Thyroid gland (tissue), 4 donors: ENCODE measurements around the gene CDC42BPA. TPM values are rescaled to one million over a fixed set of nuclear protein-coding genes. Genes with fewer than 3 reads are reported as not detected.

Experiments
- DNase-seq, 2 donors: peaks; one replicate each; pipeline ENCODE4 v3.0.0-alpha.2; 2019
- H3K27ac ChIP-seq, 3 donors: fragments of 200-600 bp; sonication (generic); 1 replicate in 2 of 3; 2 replicates in 1 of 3; pipeline ENCODE4 v1.5.1; 2016 to 2019; ENCODE audit warnings: mild to moderate bottlenecking in 1 of 3, moderate library complexity in 1 of 3
- H3K27me3 ChIP-seq: fragments of 200-600 bp; sonication (generic); one replicate; pipeline ENCODE4 v1.5.1; 2019
- H3K36me3 ChIP-seq, 2 donors: fragments of 200-600 bp; sonication (generic); one replicate each; pipeline ENCODE4 v1.5.1; 2016 to 2019
- H3K4me1 ChIP-seq, 2 donors: fragments of 200-600 bp; sonication (generic); one replicate each; pipeline ENCODE4 v1.5.1; 2017 to 2019
- H3K4me3 ChIP-seq, 3 donors: fragments of 200-600 bp; sonication (generic); replicated peaks in 1 of 3; 1 replicate in 2 of 3; 2 replicates in 1 of 3; pipeline ENCODE4 v1.5.1; 2016; ENCODE audit warnings: mild to moderate bottlenecking in 1 of 3
- H3K9me3 ChIP-seq: fragments of 200-600 bp; sonication (generic); one replicate; pipeline ENCODE4 v1.5.1; 2017
- POLR2A ChIP-seq, 2 donors: fragments of 450-650 bp; IDR thresholded peaks; one replicate each; pipeline ENCODE4 v1.6.1; 2017; ENCODE audit warnings: antibody characterized with exemption in 2 of 2, mild to moderate bottlenecking in 2 of 2, moderate library complexity in 1 of 2
- WGBS, 2 donors: methylation state at CpG; one replicate each; pipeline ENCODE4 v1.1.5; 2017; 5-methylcytosine and 5-hydroxymethylcytosine counted together
- intact Hi-C: fragments of 100-400 bp; cut with DNase I; formaldehyde crosslinking; loops from one replicate; pipeline ENCODE4 v1.15.1; 2023
- total RNA-seq, 4 donors: library from RNA; depleted of rRNA; stranded (reverse); fragments of >200 nt; gene quantifications; one replicate each; pipeline ENCODE4 v1.2.3, GENCODE V29; 2016
- TF ChIP-seq, protein P1 (sequence below), 6 experiments: fragments of 200-600 bp in 3 of 6; fragments of 450-650 bp in 3 of 6; sonication (generic) in 3 of 6; IDR thresholded peaks; one replicate each; pipeline ENCODE4 v1.5.1; 2016 to 2019; ENCODE audit warnings: antibody characterized with exemption in 6 of 6, mild to moderate bottlenecking in 2 of 6, inconsistent platforms in 1 of 6, moderate library complexity in 1 of 6

Gene CDC42BPA
- total RNA-seq, 4 donors from 2014 or later, result 25.0 to 50.0 (median 30.5) TPM

- no peaks in the 10 kb centered on the region for H3K9me3 ChIP-seq
- H3K4me3 ChIP-seq, result no peak overlapping the region
- no peaks in the 10 kb centered on the region for H3K27me3 ChIP-seq
- DNase-seq, result no peak
- no peak for TF ChIP-seq POLR2A (IDR thresholded peaks at IDR 0.05)
- TF ChIP-seq, protein P1, sequence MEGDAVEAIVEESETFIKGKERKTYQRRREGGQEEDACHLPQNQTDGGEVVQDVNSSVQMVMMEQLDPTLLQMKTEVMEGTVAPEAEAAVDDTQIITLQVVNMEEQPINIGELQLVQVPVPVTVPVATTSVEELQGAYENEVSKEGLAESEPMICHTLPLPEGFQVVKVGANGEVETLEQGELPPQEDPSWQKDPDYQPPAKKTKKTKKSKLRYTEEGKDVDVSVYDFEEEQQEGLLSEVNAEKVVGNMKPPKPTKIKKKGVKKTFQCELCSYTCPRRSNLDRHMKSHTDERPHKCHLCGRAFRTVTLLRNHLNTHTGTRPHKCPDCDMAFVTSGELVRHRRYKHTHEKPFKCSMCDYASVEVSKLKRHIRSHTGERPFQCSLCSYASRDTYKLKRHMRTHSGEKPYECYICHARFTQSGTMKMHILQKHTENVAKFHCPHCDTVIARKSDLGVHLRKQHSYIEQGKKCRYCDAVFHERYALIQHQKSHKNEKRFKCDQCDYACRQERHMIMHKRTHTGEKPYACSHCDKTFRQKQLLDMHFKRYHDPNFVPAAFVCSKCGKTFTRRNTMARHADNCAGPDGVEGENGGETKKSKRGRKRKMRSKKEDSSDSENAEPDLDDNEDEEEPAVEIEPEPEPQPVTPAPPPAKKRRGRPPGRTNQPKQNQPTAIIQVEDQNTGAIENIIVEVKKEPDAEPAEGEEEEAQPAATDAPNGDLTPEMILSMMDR (IDR thresholded peaks at IDR 0.05), result no peak
- H3K36me3 ChIP-seq, result no peaks in the 10 kb centered on the region
- H3K27ac ChIP-seq, result no peak overlapping the region
- intact Hi-C loops, result no loop called here
- no peaks in the 10 kb centered on the region for H3K4me1 ChIP-seq
Observed at GRCh38 chr1:227049253-227049652, 269.0 kb downstream of the CDC42BPA start.

DNA sequence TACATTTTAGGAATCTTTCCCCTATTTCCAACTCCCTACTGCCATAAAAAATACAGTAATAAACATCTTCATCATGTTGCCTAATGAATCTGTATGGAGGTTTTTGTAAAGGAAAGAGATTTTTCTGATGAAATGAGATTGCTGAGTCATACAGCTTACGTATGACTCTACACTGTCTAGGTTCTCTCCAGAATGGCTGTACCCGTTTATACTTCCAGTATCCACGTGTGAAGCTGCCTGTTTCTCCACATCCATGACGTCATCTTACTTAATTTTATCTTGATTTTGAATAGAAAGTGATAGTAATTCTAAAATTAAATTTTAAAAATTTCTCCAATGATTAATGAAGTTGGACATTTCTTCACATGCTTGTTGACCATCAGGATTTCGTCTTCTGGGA is 274.5 kb downstream of the CDC42BPA start:
- no peaks in the 10 kb centered on the region for H3K9me3 ChIP-seq
- no peak for DNase-seq
- no peaks in the 10 kb centered on the region for H3K27me3 ChIP-seq
- no peak for TF ChIP-seq POLR2A (IDR thresholded peaks at IDR 0.05)
- TF ChIP-seq, protein P1 (IDR thresholded peaks at IDR 0.05), result no peak
- H3K4me3 ChIP-seq, result no peak overlapping the region
- no peak overlapping the region for H3K27ac ChIP-seq
- H3K4me1 ChIP-seq, result no peaks in the 10 kb centered on the region
- intact Hi-C loops, result no loop called here
- WGBS, 2 donors, result 89 to 94% methylated on average over 5 of the region's 5 CpGs
- no peaks in the 10 kb centered on the region for H3K36me3 ChIP-seq

GRCh38 chr1:227042292-227042691 is 276.0 kb downstream of the CDC42BPA start:
- Histone ChIP-seq H3K4me1 (no peaks in the 10 kb centered on the region), H3K27me3 (no peaks in the 10 kb centered on the region), H3K9me3 (no peaks in the 10 kb centered on the region), H3K36me3 (no peaks in the 10 kb centered on the region), H3K27ac (no peak overlapping the region), H3K4me3 (no peak overlapping the region)
- TF ChIP-seq, protein P1 (IDR thresholded peaks at IDR 0.05), result no peak
- no peak for TF ChIP-seq POLR2A (IDR thresholded peaks at IDR 0.05)
- no peak for DNase-seq
- 93 to 96% methylated on average over 3 of the region's 3 CpGs for WGBS, 2 donors
- intact Hi-C loops, result no loop called here

DNA sequence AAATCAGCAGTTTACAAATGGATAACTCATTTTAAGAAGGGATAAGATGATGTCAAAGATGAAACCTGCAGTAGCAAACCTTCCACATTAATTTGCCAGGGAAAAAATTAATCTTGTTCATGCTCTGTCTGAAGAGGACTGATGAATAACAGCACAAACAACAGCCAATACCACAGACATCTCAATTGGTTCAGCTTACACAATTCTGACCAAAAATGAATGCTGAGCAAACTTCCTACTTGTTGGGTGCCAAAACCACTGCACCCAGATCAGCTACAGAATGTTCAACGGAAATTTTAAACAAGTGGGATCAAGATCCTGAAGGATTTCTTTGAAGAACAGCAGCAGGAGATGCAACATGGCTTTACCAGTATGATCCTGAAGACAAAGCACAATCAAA is 279.9 kb downstream of the CDC42BPA start:
- WGBS, 2 donors, result 92 to 94% methylated on average over 1 of the region's 1 CpG
- H3K9me3 ChIP-seq, result no peaks in the 10 kb centered on the region
- H3K4me1 ChIP-seq, result no peaks in the 10 kb centered on the region
- H3K27me3 ChIP-seq, result no peaks in the 10 kb centered on the region
- no peak overlapping the region for H3K4me3 ChIP-seq
- TF ChIP-seq, protein P1 (IDR thresholded peaks at IDR 0.05), result no peak
- TF ChIP-seq POLR2A (IDR thresholded peaks at IDR 0.05), result no peak
- no peaks in the 10 kb centered on the region for H3K36me3 ChIP-seq
- intact Hi-C loops, result no loop called here
- DNase-seq, result no peak
- no peak overlapping the region for H3K27ac ChIP-seq

DNA sequence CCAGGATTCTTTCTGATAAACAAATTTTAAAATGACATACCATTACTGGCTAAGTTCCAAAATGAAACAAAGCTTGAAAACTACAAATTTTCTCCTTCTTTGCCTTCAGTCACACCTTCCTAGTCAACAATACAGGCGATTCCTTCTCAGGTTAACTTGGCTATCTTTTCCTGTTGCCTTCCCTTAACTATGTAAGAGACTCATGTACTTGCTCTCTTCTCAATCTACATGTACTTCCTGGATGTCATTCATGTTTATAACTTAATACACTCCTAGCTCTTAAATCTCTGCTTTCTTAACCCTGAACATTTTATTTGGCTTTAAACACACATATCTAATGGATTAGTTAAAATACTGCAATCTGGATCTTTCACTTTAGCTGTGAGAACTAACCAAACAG is 281.2 kb downstream of the CDC42BPA start:
- Histone ChIP-seq H3K9me3 (no peaks in the 10 kb centered on the region), H3K36me3 (no peaks in the 10 kb centered on the region), H3K4me3 (no peak overlapping the region), H3K4me1 (no peaks in the 10 kb centered on the region), H3K27me3 (no peaks in the 10 kb centered on the region), H3K27ac (no peak overlapping the region)
- TF ChIP-seq POLR2A (IDR thresholded peaks at IDR 0.05), result no peak
- TF ChIP-seq, protein P1 (IDR thresholded peaks at IDR 0.05), result no peak
- intact Hi-C loops, result no loop called here
- WGBS, 2 donors, result 93 to 97% methylated on average over 1 of the region's 1 CpG
- DNase-seq, result no peak
